DMS 273 (cell line): ENCODE measurements around the gene CHFR.
"Not testable (repeated sequence)": the region's sequence is repeated elsewhere in the genome, so short reads cannot be mapped to it uniquely, and the experiment has no call there.

Experiments
- DNase-seq: peaks from one replicate; lab custom pipeline; 2025; ENCODE audit not compliant: unreplicated experiment; lab: John Stamatoyannopoulos, UW

The CHFR gene

DNA sequence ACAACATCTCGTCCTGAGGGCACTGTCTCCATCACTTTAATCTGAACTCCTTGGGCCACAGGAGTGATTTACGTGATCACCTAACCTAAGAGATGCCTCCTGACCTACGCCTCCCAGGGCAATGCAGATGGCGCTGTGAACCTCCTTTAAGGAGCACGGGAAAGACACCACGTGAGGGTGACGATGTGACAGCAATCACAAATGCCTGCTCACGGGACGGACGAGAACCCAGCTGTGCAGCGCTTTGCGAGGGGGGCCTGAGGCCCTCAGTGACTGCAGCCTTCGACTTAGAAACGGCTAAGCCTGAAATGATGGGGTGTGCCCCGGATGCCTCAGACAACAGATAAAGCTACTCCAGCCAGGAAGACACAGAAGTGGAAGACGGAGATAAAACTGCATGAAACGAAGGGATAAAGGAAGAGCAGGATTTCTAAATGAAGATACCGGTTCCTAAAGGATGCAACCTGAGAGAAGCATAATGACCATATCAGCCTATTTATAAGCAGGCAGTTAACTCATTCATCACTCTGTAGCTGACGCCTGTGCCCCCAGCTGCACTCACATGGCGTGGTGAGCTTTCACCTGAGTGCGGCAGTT, 44.9 kb downstream of the CHFR start:
- no peak for DNase-seq

DNA sequence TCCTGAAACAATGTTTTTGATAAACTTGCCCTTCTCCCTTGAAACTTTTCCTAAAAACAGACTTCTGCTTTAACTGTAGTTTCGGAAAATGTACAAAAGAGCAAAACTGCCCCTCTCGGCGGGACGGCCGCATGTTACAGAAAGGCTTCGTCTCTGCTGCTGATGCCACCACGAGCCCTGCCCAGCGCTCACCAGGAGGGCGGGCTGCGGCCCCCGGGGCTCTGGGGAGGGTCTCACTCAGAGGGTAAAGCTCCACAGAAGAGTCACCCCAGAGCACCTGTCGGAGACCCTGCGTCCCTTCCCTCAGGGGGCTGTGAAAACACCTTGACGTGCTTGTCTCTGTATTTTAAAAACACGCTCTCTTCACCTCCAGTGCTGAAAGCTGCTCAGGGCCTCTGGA, 46.3 kb downstream of the CHFR start:
- no peak for DNase-seq

DNA sequence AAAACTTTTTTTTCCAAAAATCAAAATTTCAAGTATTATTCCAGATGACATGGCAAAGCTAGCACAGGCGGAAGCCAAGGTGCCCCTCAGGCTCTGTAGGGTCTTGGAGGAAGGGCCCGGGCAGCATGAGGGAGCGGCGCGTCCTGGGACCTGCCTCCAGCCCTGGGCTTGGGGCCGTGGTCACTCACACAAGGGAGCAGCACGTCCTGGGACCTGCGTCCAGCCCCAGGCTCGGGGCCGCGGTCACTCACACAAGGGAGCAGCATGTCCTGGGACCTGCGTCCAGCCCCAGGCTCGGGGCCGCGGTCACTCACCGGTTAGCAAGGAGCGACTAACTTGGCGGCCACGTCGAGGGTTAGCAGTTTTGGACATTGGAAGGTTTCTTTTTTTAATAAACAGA, 46.9 kb downstream of the CHFR start:
- no peak for DNase-seq

DNA sequence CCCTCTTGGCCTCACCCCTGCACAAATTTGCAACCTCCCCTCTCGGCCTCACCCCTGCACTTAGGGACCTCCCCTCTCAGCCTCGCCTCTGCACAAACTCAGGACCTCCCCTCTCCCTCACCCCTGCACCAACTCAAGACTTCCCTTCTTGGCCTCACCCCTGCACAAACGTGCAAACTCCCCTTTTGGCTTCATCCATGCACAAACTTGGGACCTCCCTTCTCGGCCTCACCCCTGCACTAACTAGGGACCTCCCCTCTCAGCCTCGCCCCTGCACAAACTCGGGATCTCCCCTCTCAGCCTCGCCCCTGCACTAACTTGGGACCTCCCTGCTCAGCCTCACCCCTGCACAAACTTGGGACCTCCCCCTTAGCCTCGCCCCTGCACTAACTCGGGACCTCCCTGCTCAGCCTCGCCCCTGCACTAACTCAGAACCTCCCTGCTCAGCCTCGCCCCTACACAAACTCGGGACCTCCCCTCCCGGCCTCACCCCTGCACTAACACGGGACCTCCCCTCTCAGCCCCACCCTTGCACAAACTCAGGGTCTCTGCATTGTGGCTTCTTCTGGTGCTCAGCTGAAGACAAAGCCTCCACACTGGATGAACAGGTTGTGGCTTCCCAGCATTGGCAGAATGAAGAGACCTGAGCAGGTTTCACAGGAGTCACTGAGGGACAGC, 47.7 kb downstream of the CHFR start:
- DNase-seq, result no peak

DNA sequence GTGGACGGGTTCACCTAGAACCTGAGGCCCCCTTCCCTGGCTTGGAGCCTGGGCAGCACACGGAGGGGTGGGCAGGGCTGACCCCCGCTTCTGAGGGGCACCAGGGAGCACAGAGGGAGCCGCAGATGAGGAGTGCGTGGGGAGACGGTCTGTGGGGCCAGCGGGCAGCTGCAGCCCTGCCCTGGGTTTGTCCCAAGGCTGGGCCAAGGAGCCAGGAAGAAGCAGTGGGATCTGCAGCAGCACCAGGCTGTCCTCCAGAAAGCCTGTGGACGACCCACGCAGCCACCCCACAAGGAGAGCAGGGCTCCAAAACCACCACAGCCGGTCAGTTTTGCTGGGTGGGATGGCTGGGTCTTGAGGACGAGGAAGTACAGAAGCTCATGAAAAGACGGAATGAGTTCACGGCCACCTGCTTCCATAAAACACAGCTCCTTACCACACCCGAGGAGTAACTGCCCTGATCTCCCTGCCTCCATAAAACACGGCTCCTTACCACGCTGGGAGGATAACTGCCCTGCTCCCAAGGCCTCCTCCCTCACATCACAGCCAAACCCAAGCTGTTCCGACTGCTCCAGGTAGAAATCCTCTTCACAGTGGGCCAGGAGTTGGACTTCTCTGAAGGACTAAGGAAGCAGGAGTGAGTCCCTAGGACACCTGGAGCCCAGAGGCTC, 48.9 kb downstream of the CHFR start:
- no peak for DNase-seq

DNA sequence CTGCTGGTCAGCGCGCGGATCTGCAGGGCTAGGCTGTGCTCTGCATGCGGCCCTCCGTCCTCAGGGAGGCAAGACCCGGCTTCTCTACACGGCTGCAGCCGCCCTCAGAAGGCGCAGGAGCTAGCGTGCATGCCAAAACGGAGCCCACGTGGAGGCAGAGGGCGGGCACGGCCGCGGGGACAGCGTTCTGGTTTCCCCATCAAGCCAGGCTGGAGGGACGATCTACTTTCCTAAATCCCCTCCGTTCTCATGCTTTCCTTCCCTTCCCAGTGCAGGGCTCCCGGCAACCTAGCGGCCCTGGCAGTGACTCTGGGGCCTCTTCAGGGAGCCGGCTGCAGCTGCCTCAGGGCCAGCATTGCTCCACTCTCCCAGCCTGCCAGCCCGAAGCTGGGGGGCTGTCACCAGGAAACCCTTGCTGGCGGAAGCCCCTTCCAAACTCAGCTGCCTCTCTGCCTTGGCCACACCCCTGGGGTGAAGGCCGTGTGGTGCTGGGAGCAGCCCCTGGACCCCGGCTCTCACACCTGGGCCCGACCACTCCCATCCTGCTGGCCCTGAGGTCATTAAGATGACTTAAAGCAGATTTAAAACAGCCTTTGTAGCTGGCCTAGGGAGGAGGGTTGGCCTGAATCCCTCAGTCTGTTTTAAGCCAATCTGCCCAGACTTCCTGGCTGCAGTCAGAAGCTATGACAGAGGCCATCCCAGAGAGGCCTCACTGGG, 49.6 kb downstream of the CHFR start:
- no peak for DNase-seq

DNA sequence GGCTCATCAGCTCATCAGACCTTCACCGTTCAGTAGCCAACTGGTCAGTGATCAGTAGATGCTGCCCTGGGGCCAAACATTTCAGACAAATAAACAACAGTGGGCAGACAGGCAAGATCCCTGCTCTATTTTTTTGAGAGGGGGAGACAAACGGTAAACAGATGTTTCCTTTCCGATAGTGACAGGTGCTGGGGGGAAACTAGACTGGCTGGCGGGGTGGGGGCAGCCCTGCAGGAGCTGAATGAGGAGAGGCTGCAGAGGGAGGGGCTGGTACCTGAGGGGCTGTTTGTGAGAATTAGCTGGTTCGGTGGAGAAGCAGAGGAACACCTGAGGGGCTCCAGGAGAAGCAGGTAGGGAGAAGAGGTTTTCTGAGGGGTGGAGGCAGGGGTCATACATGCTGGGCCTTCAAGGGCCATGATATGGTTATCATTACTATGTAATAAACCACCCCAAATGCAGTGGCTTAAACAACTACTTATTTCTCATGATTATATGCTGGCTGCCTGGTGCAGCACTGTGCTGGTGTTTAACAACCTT, 50.5 kb downstream of the CHFR start:
- DNase-seq, result no peak

DNA sequence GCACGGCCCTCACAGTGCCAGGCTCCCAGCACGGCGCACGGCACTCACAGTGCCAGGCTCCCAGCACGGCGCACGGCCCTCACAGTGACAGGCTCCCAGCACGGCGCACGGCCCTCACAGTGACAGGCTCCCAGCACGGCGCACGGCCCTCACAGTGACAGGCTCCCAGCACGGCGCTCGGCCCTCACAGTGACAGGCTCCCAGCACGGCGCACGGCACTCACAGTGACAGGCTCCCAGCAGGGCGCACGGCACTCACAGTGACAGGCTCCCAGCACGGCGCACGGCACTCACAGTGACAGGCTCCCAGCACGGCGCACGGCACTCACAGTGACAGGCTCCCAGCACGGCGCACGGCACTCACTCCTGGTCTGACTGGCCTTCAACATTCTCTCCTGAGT, 51.2 kb downstream of the CHFR start:
- DNase-seq, result not testable (repeated sequence)

DNA sequence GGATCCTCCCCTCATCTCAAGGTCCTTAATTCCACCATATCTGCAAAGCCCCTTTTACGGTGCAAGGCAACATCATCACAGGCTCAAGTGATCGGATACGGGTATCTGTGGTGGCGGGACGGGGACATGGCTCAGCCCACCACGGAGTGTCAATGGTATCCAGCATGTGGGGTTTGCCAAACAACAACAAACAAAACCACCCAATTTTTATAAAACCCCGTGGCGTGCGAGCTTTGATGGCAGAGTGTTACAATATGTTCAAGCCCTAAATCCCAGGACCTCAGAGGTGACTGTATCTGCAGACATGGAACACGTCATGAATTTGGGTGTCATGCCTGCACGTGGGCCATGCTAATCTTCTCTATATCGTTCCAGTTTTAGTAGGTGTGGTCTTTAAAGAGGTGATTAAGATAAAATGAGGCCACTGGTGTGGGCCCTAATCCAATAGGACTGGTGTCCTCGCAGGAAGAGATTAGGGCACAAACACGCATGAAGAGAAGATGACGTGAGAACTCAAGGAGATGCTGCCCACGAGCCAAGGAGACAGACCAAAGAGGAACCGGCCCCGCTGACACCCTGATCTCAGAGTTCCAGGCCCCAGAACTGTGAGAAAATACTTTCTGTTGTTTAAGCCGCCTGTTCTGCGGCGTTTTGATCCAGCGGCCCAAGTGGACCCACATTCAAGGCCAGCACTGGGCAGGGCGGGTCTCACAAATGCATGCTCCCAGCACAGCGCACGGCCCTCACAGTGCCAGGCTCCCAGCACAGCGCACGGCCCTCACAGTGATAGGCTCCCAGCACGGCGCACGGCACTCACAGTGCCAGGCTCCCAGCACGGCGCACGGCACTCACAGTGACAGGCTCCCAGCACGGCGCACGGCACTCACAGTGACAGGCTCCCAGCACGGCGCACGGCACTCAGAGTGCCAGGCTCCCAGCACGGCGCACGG, 52.1 kb downstream of the CHFR start:
- DNase-seq, result no peak

DNA sequence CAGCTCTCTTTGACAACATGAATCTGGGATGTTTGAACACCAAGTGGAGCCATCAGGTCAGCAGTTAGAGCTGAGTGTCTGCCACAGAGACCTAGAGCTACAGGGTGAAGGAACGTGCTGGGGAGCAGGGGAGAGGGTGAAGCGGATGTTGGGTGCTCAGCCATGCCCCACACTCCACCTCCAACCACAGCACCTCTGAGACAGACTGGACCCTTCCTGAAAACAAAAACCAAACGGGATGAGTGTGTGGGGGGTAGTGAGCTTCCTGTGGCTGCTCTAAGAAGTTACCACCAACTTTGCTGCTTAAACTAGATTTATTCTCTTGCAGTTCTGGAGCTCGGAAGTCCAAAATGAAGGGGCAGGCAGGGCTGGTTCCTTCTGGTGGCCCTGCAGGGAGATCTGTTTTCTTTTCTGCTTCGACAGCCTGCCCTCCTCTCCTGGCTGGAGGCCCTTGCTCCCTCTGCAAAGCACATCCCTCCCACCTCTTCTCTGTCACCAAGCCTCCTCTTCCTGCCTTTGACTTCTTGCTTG, 53.2 kb downstream of the CHFR start:
- DNase-seq, result no peak

DNA sequence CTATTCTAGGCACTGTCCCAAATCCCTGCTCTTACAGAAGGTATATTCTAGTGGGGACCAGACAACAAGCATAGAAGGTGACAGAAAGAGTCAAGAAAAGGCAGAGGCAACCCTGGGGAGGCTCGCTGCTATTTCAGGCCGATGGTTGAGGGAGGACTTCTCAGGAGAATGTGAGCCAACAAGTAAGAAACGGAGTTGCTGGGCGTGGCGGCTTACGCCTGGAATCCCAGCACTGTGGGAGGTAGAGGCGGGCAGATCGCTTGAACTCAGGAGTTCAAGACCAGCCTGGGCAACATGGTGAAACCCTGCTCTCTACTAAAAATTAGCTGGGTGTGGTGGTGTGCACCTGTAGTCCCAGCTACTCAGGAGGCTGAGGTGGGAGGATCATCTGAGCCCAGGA, 54.1 kb downstream of the CHFR start:
- no peak for DNase-seq

DNA sequence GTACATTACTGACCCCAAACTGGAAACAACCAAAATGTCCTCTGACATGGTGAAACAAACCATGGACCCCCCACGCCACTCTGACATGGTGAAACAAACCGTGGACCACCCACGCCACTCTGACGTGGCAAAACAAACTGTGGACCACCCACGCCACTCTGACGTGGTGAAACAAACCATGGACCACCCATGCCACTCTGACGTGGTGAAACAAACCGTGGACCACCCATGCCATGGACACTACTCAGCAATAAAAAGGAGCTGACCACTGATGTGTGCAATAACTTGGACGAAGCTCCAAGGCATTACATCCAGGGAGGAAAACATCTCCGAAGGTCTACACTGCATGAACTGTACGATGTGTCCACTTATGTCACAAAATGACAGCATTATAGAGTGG, 55.6 kb downstream of the CHFR start:
- no peak for DNase-seq

DNA sequence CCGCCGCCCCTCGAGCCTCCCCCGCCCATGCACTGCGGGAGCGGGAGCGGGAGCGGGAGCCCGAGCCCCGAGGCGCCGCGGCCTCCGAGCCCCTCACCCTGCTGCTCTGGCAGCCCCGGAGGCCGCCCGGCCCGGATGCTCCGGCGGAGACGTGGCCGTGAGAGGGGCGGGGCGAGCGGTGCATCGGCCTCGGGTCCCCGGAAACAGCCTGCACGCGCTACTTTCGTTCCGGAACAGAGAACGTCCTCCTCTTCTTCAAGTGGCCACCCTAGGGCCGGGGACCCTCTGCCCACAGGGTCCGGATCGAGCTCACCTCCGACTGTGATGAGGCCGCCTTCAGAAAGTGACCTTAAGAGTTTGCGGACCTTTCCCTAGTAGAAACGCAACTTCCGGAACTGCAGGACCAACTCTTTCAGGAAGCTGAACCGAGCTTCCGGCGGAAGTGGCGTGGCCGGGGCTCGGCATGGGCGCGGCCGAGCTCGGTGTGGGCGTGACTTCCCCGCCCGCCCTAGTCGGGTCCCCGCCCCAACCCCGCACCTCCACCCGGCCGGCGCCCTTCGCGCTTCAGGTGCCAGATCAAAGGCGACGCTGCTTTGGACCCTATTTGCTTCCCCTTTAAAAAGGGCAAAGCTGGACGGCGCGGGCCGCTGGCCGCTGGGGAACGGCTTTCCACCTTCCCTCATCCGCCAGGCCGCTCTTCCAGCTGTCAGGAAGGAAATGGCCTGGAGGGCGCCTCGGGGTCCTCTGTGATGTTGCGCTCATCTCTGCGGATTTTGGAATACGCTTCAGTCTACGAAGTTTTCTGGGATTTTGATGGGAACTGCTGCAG, 58.5 kb downstream of the CHFR start, which contains the start of gene GOLGA3:
Gene GOLGA3, minus strand, starts transcription at position 164 of the 829 bp plus-strand sequence. CDS start 6,741 bp downstream, outside the sequence.
- DNase-seq, result peak; percentile 93

DNA sequence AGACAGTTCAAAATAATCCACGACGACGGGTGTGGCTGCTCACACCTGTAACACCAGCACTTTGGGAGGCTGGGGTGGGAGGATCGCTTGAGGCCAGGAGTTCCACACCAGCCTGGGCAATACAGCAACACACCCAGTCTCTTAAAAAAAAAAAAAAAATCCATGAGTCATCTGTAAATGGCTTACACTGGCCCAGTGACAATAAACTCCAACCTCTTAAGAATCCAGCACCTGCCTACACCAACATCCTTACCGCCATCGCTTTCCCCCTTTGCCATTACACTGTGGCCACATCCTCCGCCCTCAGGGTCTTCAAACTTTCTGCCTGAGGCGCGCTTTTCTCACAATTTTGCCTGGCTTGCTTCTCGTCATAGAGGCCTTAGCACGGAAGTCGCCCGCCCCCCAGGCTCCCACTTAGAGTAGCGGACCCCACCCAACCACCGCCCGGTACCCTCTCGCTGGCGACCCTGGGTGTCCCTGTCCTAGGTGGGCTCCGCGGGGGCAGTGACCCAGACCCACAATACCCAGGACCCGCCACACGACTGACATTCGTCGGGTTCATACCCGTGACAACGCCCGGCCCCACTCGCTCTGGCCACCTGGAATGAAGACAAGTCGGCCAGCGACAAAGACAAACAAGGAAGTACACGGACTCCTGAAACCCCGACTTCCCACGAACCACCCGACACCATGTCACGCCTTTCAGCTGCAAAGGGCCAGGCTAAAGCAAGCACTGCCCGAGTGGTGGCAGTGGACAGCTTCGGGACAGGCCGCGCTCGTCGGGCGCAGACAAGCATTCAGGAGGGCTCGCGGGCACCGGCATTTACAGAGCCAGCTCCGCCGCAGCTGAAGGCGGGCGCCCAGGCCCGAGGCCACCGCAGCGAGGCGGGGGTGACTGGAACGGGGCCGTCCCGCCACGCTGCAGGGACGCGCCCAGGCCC, 59.4 kb downstream of the CHFR start:
- DNase-seq, result peak; percentile 18

DNA sequence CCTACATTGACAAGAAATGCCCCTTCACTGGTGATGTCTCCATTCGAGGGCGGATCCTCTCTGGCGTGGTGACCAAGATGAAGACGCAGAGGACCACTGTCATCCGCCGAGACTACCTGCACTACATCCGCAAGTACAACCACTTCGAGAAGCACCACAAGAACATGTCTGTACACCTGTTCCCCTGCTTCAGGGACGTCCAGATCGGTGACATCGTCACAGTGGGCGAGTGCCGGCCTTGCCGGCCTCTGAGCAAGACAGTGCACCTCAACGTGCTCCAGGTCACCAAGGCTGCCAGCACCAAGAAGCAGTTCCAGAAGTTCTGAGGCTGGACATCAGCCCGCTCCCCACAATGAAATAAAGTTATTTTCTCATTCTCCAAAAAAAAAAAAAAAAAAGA, 61.5 kb downstream of the CHFR start:
- DNase-seq, result no peak

DNA sequence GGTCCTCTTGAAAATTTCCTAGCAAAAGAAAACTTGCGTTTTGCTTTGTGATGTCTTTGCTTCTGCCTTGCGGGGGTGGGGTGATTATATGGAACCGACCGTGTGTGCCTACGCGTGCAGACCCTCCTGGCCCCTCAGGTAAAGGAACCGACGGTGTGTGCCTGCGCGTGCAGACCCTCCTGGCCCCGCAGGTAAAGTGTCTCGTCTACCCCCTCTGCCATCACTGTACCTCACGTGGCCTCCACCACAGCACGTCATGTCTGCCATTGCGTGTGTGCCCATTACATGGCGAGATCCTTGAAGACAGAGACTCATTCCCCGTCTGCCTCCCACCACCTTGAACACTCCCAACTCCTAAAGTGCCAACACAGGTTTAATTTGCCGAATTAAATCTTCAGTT, 62.3 kb downstream of the CHFR start:
- DNase-seq, result no peak

DNA sequence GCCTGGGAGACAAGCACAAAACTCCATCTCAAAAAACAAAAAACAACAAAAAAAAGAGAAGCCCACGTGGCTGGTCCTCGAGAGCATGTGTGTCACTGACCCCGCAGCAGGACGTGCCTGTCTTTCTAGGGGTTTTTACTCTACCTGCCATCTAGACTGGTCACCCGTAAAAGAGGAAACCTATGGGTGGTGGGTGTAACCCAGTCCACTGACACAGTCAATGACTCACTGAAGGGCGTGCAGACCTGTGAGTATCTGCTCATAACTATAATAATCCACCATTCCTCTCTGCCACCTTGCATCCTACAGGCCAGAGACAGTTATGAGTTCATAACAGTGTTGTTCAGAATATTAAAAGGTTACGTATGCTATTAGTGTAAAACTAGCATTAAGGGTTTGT, 63.4 kb downstream of the CHFR start:
- DNase-seq, result no peak

DNA sequence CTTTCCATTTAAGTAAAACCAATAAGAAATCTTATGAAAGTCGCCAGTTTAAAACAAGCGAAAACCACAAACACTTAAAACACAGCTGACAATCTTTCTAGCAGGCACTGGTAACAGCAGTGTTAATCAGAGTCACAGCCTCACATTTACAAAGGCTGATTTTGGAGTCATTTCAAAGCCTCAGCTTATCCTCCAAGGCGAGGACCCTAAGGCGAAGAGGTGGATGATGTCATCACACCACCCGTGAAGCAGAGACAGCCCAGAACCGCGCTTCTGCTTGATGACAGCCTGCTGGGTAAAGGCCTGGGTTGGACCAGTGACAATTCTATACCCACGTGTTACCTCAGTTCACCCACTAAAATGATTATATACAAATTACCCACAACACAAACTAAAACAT, 68.8 kb downstream of the CHFR start:
- no peak for DNase-seq
